ENCODE results near the gene MAP3K7. TPM values are rescaled to one million over a fixed set of nuclear protein-coding genes. Genes with fewer than 3 reads are reported as not detected.

The MAP3K7 gene
- total and polyA plus RNA-seq, 4 donors: 5.5 to 17.2 (median 11.5) TPM

- no peak overlapping the region for H3K27ac ChIP-seq (ENCODE audit: low read depth in 1 of 2, low read length in 2 of 2)
- 75% methylated on average over 1 of the region's 1 CpG for WGBS
- H3K9me3 ChIP-seq (ENCODE audit: control insufficient read depth in 4 of 4, low read length in 3 of 4): no peaks in the 10 kb centered on the region
- no peaks in the 10 kb centered on the region for H3K36me3 ChIP-seq (ENCODE audit: control insufficient read depth in 4 of 4, insufficient read depth in 3 of 4, low read depth in 1 of 4, low read length in 3 of 4)
- TF ChIP-seq FOXA2 (IDR thresholded peaks at IDR 0.05): no peak
- TF ChIP-seq, protein P1, sequence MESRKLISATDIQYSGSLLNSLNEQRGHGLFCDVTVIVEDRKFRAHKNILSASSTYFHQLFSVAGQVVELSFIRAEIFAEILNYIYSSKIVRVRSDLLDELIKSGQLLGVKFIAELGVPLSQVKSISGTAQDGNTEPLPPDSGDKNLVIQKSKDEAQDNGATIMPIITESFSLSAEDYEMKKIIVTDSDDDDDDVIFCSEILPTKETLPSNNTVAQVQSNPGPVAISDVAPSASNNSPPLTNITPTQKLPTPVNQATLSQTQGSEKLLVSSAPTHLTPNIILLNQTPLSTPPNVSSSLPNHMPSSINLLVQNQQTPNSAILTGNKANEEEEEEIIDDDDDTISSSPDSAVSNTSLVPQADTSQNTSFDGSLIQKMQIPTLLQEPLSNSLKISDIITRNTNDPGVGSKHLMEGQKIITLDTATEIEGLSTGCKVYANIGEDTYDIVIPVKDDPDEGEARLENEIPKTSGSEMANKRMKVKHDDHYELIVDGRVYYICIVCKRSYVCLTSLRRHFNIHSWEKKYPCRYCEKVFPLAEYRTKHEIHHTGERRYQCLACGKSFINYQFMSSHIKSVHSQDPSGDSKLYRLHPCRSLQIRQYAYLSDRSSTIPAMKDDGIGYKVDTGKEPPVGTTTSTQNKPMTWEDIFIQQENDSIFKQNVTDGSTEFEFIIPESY (IDR thresholded peaks at IDR 0.05): no peak
- peak; percentile 59 to 68 for TF ChIP-seq RAD21 (IDR thresholded peaks at IDR 0.05)
- no peak for TF ChIP-seq YY1 (IDR thresholded peaks at IDR 0.05)
- TF ChIP-seq CTCF (IDR thresholded peaks at IDR 0.05; ENCODE audit: low read depth, low read length, missing input control): peak; percentile 29
- H3K4me3 ChIP-seq (ENCODE audit: low read depth in 1 of 3, low read length in 3 of 3): no peak overlapping the region
- H3K4me1 ChIP-seq (ENCODE audit: control insufficient read depth in 4 of 4, insufficient read depth in 4 of 4, low read length in 3 of 4): peaks cover 0 to 5% (median 2%) of the 10 kb centered on the region in 4 donors
- no peak for DNase-seq (ENCODE audit: low spot score)
- H3K9ac ChIP-seq (ENCODE audit: low read depth in 1 of 2, low read length in 2 of 2): no peak overlapping the region
- no peaks in the 10 kb centered on the region for H3K27me3 ChIP-seq (ENCODE audit: control insufficient read depth in 4 of 4, insufficient read depth in 4 of 4, low read length in 3 of 4)
Observed at GRCh38 chr6:90497411-90497810, 89.5 kb downstream of the MAP3K7 start.

- TF ChIP-seq MAX (IDR thresholded peaks at IDR 0.05): no peak
- TF ChIP-seq, protein P2, sequence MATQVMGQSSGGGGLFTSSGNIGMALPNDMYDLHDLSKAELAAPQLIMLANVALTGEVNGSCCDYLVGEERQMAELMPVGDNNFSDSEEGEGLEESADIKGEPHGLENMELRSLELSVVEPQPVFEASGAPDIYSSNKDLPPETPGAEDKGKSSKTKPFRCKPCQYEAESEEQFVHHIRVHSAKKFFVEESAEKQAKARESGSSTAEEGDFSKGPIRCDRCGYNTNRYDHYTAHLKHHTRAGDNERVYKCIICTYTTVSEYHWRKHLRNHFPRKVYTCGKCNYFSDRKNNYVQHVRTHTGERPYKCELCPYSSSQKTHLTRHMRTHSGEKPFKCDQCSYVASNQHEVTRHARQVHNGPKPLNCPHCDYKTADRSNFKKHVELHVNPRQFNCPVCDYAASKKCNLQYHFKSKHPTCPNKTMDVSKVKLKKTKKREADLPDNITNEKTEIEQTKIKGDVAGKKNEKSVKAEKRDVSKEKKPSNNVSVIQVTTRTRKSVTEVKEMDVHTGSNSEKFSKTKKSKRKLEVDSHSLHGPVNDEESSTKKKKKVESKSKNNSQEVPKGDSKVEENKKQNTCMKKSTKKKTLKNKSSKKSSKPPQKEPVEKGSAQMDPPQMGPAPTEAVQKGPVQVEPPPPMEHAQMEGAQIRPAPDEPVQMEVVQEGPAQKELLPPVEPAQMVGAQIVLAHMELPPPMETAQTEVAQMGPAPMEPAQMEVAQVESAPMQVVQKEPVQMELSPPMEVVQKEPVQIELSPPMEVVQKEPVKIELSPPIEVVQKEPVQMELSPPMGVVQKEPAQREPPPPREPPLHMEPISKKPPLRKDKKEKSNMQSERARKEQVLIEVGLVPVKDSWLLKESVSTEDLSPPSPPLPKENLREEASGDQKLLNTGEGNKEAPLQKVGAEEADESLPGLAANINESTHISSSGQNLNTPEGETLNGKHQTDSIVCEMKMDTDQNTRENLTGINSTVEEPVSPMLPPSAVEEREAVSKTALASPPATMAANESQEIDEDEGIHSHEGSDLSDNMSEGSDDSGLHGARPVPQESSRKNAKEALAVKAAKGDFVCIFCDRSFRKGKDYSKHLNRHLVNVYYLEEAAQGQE (IDR thresholded peaks at IDR 0.05): no peak
- TF ChIP-seq JUND (IDR thresholded peaks at IDR 0.05): no peak
- TF ChIP-seq FOXA1 (IDR thresholded peaks at IDR 0.05): no peak
- no peak for TF ChIP-seq GABPA (IDR thresholded peaks at IDR 0.05 in 1 of 2, conservative IDR thresholded peaks at IDR 0.05 in 1 of 2)
- TF ChIP-seq RXRA (IDR thresholded peaks at IDR 0.05): no peak
- TF ChIP-seq NR2F2 (IDR thresholded peaks at IDR 0.05): no peak
- no peak for TF ChIP-seq HNF4G (IDR thresholded peaks at IDR 0.05)
- no peak for TF ChIP-seq EGR1 (IDR thresholded peaks at IDR 0.05; ENCODE audit: low read depth in 2 of 2)
- no peak for TF ChIP-seq TAF1 (conservative IDR thresholded peaks at IDR 0.05)
- TF ChIP-seq RAD21 (IDR thresholded peaks at IDR 0.05): no peak
- no peaks in the 10 kb centered on the region for H3K9me3 ChIP-seq (ENCODE audit: control insufficient read depth in 4 of 4, low read length in 3 of 4)
- H3K27ac ChIP-seq (ENCODE audit: low read depth in 1 of 2, low read length in 2 of 2): no peak overlapping the region
- H3K4me1 ChIP-seq (ENCODE audit: control insufficient read depth in 4 of 4, insufficient read depth in 4 of 4, low read length in 3 of 4): peaks cover 0 to 1% (median 0%) of the 10 kb centered on the region in 4 donors
- WGBS: 82% methylated on average over 17 of the region's 17 CpGs
- no peak for DNase-seq (ENCODE audit: low spot score)
- H3K9ac ChIP-seq (ENCODE audit: low read depth in 1 of 2, low read length in 2 of 2): no peak overlapping the region
- no peak overlapping the region for H3K4me3 ChIP-seq (ENCODE audit: low read depth in 1 of 3, low read length in 3 of 3)
- H3K27me3 ChIP-seq (ENCODE audit: control insufficient read depth in 4 of 4, insufficient read depth in 4 of 4, low read length in 3 of 4): no peaks in the 10 kb centered on the region
- H3K36me3 ChIP-seq (ENCODE audit: control insufficient read depth in 4 of 4, insufficient read depth in 3 of 4, low read depth in 1 of 4, low read length in 3 of 4): no peaks in the 10 kb centered on the region
Observed at GRCh38 chr6:90496258-90497016, 90.4 kb downstream of the MAP3K7 start.

Measured in liver (tissue), 9 donors.